GM12864 (cell line): Measurements from ENCODE around the gene OTOF.

Experiments used
- DNase-seq: peaks from one replicate; pipeline ENCODE4 v3.0.0-alpha.2; 2011; ENCODE audit warnings: low read depth
- H3K4me3 ChIP-seq: 2 replicates; pipeline ENCODE4 v1.5.1; 2011; ENCODE audit warnings: mild to moderate bottlenecking, low read depth, low read length, control low read depth
- TF ChIP-seq, protein P1 (sequence below): IDR thresholded peaks from 2 replicates; pipeline ENCODE4 v1.5.1; 2011; ENCODE audit warnings: low read depth, mild to moderate bottlenecking, moderate library complexity, low read length, control low read depth, inconsistent platforms; ENCODE audit errors: missing control alignments

OTOF gene

DNA sequence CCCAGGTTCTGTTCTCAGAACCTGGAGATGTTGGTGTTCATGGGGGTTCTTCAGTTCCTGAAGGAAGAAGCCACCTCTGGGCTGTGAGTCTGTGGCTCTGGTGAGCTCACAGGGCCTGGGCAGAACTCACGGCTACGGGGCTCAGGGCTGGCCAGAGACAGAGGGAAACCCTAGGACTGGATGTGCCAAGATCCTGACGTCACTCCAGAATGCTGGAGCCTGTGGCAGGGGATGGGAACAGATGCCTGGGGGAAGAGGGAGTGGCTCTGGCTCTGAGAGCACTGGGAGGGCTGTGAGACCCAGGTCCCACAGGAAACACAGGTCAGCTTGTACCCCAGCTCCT, at the start of gene OTOF:
Gene OTOF (minus strand): TSS at position 214 of the 343 bp plus-strand sequence.
- TF ChIP-seq, protein P1, sequence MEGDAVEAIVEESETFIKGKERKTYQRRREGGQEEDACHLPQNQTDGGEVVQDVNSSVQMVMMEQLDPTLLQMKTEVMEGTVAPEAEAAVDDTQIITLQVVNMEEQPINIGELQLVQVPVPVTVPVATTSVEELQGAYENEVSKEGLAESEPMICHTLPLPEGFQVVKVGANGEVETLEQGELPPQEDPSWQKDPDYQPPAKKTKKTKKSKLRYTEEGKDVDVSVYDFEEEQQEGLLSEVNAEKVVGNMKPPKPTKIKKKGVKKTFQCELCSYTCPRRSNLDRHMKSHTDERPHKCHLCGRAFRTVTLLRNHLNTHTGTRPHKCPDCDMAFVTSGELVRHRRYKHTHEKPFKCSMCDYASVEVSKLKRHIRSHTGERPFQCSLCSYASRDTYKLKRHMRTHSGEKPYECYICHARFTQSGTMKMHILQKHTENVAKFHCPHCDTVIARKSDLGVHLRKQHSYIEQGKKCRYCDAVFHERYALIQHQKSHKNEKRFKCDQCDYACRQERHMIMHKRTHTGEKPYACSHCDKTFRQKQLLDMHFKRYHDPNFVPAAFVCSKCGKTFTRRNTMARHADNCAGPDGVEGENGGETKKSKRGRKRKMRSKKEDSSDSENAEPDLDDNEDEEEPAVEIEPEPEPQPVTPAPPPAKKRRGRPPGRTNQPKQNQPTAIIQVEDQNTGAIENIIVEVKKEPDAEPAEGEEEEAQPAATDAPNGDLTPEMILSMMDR, result no peak
- no peak for DNase-seq
- no peak within 1 kb of the TSS for H3K4me3 ChIP-seq

DNA sequence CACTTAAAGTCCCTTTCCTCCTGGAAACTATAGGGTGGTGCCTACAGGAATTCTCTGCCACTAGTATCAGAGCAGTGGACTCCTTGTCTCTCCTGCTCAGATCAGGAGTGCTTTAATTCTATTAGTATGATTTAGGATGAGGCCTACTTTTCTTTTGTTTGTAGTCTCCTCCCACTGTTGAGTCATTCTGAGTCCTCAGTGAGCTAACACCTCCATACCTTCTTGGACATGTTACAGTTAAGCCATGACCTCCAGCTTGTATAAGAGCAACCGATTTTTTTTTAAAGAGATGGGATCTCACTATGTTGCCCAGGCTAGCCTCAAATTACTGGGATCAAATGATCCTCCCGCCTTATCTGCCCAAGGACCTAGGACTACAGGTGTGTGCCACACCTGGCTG, 48.7 kb upstream of the OTOF start:
- no peak overlapping the region for H3K4me3 ChIP-seq
- no peak for DNase-seq

DNA sequence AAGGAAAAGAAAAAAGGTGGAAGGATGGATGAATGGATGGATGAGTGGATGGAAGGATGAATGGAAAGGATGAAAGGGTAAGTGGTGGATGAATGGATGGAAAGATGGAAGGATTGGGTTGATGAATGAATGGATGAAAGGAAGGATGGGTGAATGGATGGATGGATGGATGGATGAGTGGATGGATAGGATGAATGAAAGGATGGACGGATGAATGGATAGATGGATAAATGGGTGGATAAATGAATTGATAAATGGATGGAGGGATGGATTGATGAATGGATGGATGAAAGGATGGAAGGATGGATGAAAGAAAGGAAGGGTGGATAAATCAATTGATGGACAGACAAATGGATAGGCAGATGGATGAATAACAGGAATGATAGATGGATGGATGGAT, 48.2 kb upstream of the OTOF start:
- no peak for DNase-seq
- TF ChIP-seq, protein P1, result no peak
- no peak overlapping the region for H3K4me3 ChIP-seq

More for the DNA sequence above, 48.7 kb upstream of the OTOF start:
- TF ChIP-seq, protein P1, result no peak

DNA sequence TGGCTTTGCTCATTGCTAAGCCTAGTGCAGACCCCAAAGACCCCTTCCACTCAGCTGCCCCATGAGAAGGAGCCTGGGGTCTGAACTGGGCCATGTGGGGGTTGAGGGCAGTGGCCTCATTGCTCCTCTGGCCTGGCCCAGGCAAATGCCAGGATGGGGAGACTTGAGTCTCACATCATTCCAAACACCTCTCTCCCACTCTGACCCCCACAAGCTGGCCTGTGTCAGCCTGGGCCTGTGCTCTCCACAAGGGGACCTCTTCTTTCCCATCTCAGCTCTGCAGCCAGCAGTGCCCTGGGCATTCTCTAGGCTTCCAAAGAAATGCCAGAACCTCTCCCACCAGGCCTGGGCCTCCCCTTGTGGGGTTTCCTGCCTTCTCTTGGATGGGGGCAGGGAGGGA, 45.8 kb upstream of the OTOF start:
- TF ChIP-seq, protein P1, result no peak
- H3K4me3 ChIP-seq, result no peak overlapping the region
- DNase-seq, result no peak

DNA sequence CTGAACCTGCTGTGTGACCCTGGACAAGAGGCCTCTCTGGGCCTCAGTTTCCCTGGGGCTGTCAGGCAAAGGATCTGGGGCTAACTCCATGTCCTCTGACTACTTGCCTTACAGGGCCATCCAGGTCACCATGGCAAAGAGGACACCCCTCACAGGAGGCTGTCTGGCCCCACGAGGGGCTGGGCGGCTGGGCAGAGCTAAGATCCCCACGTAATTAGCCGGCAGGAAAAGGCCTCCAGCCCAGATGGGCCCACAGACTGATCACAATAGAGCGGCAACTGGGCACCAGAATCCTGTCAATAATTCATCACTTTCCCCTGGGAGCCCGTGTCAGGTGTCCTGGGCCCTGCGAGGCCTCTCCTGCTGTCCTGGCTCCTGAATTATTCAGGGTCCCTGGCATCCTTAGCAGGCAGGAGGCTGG, 44.8 kb upstream of the OTOF start:
- no peak for DNase-seq
- no peak overlapping the region for H3K4me3 ChIP-seq
- TF ChIP-seq, protein P1, result no peak

DNA sequence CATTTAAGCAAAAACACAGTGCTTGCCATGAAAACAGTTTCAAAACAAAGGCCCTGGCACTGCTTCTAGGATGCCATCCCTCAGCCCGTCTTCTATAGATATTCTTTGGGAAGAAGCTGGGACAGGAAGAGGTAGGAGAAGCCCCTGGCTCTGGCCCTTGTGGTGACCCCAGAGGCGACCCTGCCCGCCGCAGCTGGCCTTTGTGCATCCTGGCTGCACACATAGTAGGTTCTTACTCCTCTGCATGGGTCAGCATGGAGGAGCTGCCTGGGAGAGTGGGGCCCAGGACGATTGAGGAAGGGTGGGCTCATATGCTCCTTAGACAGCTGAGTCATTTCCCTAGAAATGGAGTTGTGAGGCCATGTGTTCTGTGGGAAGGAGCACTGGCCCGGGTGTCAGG, 44.4 kb upstream of the OTOF start:
- DNase-seq, result no peak
- TF ChIP-seq, protein P1, result no peak
- no peak overlapping the region for H3K4me3 ChIP-seq

DNA sequence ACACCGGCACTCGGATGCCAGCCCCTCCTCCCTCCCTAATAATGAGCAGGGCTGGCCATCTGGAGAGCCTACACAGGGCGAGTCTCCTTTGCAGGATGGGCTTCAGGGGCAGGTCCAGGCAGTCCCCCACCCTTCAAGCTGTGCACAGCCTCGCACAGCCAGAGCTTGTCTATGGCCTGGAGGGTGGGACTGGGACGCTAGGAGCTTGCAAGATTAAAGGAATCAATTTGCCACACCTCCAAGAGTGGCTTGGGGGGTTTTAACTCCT, 43.9 kb upstream of the OTOF start:
- DNase-seq, result no peak
- no peak overlapping the region for H3K4me3 ChIP-seq
- TF ChIP-seq, protein P1, result no peak
